Ramos (cell line): ENCODE data around the gene RAPGEF2.

Experiments
- in situ Hi-C: fragments of 300-500 bp; cut with MboI; formaldehyde crosslinking; loops from one replicate; pipeline ENCODE4 v1.14.3; 2022; ENCODE audit warnings: low sequenced_read_pairs; ENCODE audit not compliant: unreplicated experiment

RAPGEF2 gene

DNA sequence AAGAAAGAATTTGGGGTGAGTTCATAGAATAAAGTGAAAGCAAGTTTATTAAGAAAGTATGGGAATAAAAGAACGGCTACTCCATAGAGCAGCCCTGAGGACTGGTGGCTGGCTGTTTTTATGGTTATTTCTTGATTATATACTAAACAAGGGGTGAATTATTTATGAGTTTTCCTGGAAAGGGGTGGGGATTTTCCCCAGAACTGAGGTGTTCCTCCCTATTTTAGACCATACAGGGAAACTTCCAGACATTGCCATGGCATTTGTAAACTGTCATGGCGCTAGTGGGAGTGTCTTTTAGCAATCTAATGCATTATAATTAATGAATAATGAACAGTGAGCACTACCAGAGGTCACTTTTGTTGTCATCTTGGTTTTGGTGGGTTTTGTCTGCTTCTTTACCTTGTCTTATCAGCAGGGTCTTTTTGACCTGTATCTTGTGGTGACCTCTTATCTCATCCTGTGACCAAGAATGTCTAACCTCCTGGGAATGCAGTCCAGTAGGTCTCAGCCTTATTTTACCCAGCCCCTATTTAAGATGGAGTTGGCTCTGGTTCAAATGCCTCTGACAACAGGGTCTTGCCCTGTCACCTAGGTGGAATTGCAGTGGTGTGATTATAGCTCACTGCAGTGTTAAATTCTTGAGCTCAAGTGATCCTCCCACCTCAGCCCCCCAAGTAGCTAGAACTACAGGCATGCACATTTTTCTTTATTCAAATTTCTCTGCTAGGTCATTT lies 27.1 kb downstream of the RAPGEF2 start:
- in situ Hi-C loops, result no loop called here

DNA sequence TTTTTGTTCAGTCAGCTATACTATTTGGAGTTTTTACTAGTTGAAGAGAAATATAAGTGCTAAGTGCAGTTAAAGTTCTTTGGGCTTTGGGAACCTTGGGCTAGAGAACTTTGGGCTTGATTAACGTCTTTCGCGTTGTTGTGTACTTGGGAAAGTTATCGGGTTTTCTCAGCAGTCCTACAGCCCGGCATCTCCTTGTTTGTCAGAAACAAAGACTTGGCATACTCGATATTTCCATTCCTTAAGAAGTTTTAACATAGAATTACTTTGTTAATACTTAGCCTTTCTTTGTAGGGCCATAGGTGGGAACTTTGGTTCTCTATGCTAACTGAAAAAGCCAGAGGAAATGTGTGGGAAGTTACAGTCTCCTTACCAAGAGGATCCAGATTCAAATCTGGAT lies 28.7 kb downstream of the RAPGEF2 start:
- in situ Hi-C loops, result no loop called here

DNA sequence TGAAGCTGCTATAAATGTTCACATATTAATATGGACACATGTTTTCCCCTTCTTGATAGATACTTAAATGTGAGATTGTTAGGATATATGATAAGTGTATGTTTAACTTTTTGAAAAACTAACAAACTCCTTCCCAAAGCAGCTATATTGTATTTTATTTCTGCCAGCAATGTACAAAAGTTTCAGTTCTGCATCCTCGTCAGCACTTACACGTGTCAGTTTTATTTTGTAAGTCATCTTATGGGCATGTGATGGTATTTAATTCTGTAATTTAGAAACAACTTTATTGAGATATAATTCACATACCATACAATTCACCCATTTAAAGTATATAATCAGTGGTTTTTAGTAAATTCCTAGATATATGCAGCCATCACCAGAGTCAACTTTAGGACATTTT lies 31.6 kb downstream of the RAPGEF2 start:
- in situ Hi-C loops, result no loop called here

DNA sequence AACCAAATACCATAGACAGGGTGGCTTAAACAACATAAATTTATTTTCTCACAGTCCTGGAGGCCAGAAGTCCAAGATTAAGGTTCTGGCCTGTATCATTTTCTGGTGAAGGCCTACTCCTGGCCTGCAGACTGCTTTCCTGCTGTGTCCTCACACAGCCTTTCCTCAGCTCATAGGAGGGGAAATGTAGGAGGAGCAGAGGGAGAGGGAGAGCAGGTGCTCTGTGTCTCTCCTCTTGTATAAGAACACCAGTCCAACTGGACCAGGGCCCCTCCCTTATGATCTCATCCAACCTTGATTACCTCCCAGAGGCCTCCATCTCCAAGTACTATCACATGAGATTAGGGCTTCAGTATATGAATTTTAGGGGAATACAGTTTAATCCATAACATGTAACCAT lies 34.3 kb downstream of the RAPGEF2 start:
- in situ Hi-C loops, result no loop called here

DNA sequence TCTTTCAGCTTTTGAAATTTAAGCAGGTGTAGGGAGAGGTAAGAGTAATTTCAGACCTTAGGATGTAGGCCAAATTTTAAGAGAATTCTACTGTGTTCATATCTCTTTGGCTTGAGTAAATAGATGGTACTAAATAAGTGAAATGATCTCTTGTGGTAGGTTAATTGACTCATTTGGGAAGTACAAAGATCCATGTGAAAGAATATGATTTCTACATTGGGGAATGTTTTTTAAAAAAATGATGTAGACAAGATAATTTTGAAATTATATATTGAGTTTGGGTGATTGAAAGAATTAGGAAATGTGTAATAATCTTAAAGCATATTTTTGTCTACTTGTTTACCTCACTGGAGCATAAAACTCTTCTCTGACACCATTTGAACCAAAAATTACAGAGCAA lies 35.6 kb downstream of the RAPGEF2 start:
- in situ Hi-C loops, result no loop called here

DNA sequence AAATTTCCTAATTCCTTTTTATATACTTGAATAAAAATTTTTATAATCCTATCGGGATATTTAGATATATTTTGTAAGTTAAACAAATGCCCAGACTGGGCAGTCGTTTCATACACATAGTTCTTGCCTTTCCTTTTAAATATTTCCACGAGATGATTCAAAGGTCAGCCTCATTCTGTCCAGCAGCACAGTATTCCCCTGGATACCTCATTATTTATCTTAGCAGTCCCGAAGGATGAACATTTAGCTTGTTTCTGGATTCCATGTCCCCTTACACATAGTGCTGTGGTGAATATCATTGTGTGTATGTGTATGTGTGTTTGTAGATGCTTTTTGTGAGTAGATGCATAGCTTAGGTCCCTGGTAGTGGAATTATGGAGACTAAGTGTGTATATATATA lies 38.3 kb downstream of the RAPGEF2 start:
- in situ Hi-C loops, result no loop called here

DNA sequence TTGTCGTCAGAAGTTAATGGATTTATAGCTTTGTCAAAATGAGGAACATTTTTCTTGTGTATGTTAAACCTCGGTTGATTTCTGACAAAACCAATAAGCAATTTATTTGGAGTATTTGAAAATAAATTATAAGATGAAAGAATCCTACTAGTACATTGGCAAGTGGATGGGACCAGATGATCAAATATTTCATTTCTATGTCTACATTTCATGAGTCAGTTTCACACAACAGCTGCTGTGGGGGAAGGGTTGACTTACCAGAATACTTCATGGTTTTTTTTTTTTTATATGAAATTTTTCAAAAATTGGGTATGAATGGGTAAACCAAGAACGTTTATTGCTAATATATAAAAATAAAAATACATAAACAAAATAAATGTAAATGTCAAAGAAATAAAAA lies 39.4 kb downstream of the RAPGEF2 start:
- in situ Hi-C loops, result no loop called here

DNA sequence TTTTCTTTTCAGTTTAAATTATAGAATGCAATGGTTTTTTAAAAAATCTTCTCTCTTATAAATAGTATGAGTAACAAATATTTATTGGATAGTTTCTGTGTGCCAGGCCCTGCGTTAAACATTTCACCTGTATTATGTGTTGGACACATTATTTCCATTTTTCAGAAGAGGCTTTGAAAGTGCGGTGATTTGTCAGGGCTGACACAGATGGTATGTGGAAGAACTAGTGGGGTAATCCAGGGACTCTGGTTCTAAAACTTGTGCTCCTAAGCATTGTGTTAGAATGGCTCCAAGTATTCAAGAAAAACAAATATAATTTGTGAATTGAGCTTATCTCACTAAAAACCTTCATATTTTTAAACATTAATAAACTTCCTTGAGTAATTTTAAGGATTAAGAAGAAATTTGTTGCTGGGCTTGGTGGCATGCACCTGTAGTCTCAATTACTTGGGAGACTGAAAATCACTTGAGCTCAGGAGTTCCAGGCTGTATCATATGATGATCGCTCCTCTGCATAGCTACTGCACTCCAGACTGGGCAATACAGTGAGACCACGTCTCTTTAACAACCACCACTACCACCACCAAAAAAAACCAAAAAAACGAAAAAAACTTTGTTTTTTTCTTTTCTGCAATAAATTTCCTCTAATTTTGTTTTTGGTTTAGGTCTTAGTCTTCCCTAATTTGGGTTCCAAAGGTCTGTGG lies 40.0 kb downstream of the RAPGEF2 start:
- in situ Hi-C loops, result no loop called here

DNA sequence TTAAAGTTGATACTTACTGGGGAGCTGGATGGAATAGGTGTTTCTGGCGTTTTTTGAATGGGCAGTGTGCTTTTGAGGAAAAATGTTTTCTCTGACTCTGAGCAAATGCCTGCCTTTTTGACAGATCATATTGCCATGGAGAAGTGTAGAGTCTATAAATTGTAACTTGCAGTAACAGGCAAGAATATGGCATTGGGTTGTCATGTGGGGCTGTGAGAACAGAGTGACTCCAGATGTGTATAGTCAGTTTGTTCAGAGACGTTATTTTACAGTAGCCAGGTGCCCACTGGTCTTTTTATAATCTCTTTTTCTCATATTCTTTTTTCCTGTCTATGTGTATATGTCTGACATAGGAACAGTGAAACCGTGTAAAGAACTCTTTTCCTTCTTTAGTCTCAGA lies 40.8 kb downstream of the RAPGEF2 start:
- in situ Hi-C loops, result no loop called here

DNA sequence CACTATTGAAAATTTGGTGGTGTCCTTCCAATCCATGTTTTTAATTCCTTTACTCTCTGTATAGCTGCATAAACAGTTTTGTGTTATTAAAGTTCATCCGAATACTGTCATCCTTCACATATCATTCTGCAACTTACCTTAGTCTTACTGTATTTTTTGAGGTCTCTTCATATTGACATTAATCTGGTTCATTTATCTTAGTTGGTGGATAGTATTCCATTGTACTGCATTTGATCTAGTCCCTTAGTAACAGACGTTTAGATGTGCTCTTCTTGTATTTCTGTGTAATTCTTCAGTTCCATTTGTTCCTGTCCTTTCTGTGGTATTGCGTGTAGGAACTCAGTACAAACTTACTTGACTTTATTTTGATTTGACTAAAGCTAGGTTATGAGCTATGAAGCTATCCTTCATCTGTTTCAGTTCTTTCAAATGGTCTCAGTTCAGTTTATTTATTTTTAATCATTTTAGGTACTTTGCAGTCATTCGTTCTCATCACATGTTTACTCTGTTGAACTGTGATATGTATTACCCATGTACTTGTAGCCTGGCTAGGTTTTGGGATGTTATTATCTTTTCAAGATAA lies 41.3 kb downstream of the RAPGEF2 start:
- in situ Hi-C loops, result no loop called here

DNA sequence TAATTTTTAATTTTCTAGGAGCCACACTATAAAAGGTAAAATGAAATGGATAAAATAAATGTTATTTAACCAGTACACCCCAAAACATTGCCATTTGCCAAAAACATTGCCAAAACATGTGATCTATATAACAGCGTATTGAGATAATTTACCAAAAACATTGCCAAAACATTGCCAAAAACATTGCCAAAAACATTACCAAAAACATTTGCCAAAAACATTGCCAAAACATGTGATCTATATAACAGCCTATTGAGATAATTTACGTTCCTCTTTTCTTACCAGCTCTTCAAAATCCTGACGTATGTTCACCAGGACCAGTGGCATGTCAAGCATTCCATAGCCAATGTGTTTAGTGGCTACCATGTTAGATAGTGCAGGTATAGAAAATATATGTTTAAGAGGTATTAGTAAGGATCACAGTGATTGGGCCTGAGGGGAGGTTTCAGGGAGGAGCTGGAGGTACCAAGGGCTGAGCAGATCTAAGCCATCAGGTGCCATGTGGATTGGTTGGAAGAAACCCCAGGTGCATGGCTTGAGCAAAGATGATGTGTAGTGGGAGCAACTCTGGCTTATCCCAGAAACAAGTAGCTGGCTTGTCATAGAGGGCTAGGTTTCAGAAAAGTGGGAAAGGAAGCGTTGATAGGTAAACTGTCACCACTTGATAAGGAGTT lies 42.6 kb downstream of the RAPGEF2 start:
- in situ Hi-C loops, result no loop called here

DNA sequence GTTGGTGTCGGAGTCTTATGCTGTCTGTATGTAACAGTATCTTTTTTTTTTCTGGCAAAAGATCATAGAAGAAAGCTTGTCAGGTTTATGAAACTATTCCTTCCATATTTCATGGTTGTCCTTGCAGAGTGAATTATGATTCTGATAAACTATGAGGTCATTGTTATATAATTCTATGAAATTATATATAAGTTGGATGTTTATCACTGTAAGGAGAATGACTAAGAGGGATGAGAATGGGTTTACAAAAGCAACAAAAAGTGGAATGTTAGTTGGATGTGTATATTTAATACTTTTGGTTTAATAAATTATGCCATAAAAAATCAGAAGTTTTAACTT lies 43.1 kb downstream of the RAPGEF2 start:
- in situ Hi-C loops, result no loop called here

DNA sequence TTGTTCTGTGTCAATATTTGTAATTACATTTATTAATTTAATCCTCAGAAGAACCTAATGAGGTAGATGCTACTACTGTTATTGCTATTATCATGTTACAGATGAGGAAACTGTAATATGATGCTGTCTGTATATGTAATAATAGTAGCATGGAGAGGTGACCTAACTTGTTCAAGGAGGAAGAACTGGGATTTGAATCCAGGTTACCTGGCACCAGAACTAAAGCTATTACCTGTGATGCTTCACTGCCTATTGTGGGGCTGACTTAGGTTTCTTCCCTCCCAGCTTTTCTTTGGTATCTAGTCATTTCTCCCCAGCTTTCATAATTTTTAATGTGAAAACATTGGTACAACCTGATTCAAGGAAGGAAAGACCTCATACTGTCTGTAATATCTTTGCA lies 43.6 kb downstream of the RAPGEF2 start:
- in situ Hi-C loops, result no loop called here

DNA sequence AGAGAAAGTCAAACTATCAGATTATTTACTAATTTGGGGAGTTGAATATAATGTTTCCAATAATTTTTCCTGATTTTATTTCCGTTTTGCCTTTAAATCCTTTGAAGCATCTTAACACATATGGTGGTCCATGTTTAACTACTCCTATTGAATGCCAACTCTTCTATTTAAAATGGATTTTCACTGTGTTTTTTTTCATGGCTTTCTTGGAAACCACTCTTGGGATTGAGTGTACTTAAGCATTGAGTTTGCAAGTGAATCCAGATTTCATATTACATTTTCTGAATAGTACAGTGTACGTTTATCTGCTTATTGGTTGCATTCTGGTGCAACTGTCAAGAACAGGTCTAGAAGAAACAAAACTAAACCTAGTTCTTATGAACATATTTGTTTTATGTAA lies 45.6 kb downstream of the RAPGEF2 start:
- in situ Hi-C loops, result no loop called here

DNA sequence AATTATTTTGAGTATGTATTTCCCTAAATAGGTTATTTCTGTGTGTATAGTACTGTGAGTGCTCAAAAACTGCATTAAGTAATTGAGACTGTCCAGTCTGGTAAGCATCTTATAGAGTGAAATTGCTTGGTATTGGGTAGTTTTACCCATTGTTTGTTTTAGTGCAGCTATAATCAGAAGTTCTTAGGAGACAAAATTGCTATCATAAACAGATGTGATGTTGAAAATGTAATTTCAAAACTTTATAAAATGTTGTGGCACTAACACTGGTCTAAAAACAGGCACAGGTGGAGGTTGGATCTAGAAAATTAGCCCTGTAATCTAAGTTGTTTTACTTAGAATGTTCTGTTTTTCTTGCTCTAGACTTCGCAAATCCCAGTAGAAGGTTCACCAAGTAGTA lies 46.8 kb downstream of the RAPGEF2 start:
- in situ Hi-C loops, result no loop called here

DNA sequence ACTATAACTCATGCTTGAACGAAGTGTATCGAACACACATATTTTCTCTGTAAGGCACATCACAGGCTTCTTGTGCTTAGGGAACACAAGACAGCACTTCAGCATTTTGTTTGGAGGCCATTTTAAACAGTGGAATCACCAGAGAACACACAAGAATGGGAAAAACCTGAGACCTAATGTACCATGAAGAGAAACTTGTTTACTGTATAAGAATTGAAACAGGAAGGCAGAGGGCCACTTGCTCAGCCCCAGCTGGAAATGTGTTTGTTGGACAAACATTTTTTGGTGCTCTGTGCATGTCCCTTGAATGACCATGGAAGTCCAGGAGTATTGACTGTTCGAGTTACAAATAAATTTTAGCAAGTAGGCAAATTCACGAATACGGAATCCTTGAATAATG lies 47.5 kb downstream of the RAPGEF2 start:
- in situ Hi-C loops, result no loop called here

DNA sequence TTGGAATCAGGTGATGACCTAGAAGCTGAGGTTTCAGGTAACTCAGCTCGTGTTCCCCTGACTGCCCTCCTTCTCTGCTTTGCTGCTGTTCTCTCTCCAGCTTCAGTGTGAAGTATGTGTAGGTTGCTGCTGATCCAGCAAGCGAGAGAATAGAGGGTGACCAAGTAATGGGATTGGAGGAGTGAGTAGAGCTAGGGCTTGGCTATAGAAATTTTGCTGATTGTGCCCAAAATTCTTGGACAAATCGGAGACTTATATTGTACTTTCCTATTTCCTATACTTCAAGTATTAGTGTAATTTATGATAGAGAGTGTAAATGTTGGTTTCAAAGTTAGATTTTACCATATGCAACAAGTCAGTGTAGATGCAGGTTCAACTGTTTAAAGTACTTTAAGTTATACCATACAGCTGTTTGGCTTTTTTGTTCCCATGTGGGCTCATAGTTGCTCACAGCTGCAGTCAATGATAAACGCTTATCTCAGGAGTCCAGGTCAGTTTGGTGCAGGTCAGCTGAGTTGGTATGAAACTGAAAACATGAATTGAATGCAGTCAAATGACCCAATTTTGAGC lies 48.0 kb downstream of the RAPGEF2 start:
- in situ Hi-C loops, result no loop called here

DNA sequence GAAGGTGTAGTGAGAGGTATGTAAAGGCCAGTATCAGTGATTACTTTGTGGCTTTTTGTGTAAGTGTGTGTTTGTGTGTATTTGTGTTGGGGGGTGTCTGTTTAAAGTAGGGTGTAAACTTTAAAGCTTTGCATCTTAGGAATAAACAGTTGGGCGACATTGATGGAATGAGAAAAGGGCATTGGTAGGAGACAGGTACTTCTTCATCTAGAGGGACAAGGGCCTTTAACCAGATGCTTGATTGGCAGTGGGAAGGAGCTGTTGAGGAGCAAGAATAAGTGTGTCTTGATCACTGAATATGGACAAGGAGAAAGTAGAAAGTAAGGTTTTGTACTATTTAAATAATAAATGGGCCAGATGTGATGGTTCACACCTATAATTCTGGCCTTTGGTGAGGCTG lies 48.8 kb downstream of the RAPGEF2 start:
- in situ Hi-C loops, result no loop called here

DNA sequence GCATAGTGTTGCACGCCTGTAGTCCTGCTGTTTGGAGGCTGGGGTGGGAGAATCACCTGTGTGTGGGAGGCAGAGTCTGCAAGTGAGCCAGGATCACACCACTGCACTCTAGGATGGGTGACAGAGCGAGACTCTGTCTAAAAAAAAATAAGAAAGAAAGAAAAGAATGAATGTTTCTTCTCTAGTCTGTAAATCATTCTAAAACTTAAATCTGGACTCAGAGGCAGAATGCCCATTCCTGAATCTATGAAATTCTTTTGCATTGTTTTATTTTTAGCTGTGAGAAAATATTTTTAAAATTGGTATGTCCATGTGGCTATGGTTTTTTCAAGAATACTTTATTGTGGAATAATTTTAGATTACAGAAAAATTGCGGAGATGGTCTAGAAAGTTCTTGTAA lies 49.3 kb downstream of the RAPGEF2 start:
- in situ Hi-C loops, result no loop called here

DNA sequence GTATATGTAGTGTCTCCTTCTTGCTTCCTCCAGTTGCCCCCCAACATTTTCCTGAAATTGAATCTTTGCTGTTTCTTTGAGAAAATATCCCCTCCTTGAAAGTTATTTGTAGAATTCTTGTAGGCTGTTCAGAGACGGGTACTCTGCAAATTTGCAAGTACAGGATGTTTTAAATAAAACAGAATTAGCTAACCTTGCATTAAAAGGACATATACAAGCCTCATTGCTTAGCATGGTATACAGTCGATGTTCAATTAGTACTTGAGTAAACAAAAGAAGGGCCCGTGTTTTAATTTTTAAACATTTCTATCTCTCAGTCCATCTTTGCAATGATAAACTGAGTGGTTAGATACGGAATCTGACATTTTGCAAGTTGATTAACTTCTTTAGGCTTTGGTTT lies 50.8 kb downstream of the RAPGEF2 start:
- in situ Hi-C loops, result no loop called here

DNA sequence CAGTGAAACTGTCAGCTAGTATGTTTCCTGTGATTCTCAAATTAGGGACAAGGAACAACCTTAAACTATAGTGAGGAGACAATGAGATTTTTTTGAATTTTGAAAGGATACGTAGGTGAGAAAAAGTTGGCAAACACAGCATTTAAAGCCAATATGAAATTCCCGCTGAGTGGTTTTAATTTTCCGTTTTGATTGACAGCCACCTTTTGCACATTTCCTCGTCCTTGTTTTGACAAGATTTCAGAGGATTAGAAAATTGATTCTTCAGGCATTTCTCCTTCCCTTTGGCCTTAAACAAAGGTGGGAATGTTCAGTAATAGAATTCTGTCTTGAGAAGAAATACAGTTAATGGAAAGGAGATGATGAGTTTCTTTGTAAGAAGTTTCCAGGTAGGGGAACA lies 52.2 kb downstream of the RAPGEF2 start:
- in situ Hi-C loops, result no loop called here
